Activated CD8-positive, alpha-beta memory T cell treated with anti-CD3 and anti-CD28 coated beads, Interleukin-2, amount 50 U/mL, for 4 hours (primary cell): ENCODE results near the gene TBX1.
A peak's percentile ranks its signal among the peaks of the same experiment; 100 is the strongest.
"Not testable (repeated sequence)": the region's sequence is repeated elsewhere in the genome, so short reads cannot be mapped to it uniquely, and the experiment has no call there.

Source experiments
- DNase-seq: peaks from one replicate; pipeline ENCODE4 v3.0.0-alpha.2; 2020

Gene TBX1

GRCh38 chr22:19723232-19723982 lies 37.2 kb upstream of the TBX1 start, which contains the start of gene GP1BB:
GP1BB (plus strand) TSS chr22:19723539; CDS start chr22:19723570, 31 bp downstream.
- DNase-seq = no peak

- DNase-seq = no peak
These were observed 36.4 kb upstream of the TBX1 start for GRCh38 chr22:19723983-19724827.

- DNase-seq = no peak
These were observed 35.5 kb upstream of the TBX1 start for GRCh38 chr22:19724927-19725661.

- not testable (repeated sequence) for DNase-seq
These were observed 34.4 kb upstream of the TBX1 start for GRCh38 chr22:19726064-19726788.

- DNase-seq = no peak
These were observed 33.0 kb upstream of the TBX1 start for GRCh38 chr22:19727310-19728150.

GRCh38 chr22:19728271-19728670 lies 32.3 kb upstream of the TBX1 start:
- no peak for DNase-seq

GRCh38 chr22:19728836-19729235 lies 31.7 kb upstream of the TBX1 start:
- no peak for DNase-seq

GRCh38 chr22:19729507-19729906 lies 31.1 kb upstream of the TBX1 start:
- DNase-seq = no peak

GRCh38 chr22:19730198-19730597 lies 30.4 kb upstream of the TBX1 start:
- no peak for DNase-seq

- peak; percentile 91 for DNase-seq
These were observed 29.8 kb upstream of the TBX1 start for GRCh38 chr22:19730655-19731360.

GRCh38 chr22:19731361-19732135 lies 29.0 kb upstream of the TBX1 start:
- DNase-seq = no peak

GRCh38 chr22:19732403-19733113 lies 28.0 kb upstream of the TBX1 start:
- DNase-seq = no peak

- DNase-seq = no peak
These were observed 26.8 kb upstream of the TBX1 start for GRCh38 chr22:19733755-19734154.

GRCh38 chr22:19734163-19734562 lies 26.4 kb upstream of the TBX1 start:
- DNase-seq = no peak

- DNase-seq = no peak
These were observed 25.7 kb upstream of the TBX1 start for GRCh38 chr22:19734837-19735382.

- DNase-seq = no peak
These were observed 24.7 kb upstream of the TBX1 start for GRCh38 chr22:19735665-19736510.

GRCh38 chr22:19737846-19738663 lies 22.5 kb upstream of the TBX1 start:
- no peak for DNase-seq
